ENCODE measurements around the gene UQCRFS1. TPM values are rescaled to one million over a fixed set of nuclear protein-coding genes. Genes with fewer than 3 reads are reported as not detected.
"Not testable (repeated sequence)": the region's sequence is repeated elsewhere in the genome, so short reads cannot be mapped to it uniquely, and the experiment has no call there.

UQCRFS1 gene
- polyA plus RNA-seq, 1 donor = 35.8 TPM

DNA sequence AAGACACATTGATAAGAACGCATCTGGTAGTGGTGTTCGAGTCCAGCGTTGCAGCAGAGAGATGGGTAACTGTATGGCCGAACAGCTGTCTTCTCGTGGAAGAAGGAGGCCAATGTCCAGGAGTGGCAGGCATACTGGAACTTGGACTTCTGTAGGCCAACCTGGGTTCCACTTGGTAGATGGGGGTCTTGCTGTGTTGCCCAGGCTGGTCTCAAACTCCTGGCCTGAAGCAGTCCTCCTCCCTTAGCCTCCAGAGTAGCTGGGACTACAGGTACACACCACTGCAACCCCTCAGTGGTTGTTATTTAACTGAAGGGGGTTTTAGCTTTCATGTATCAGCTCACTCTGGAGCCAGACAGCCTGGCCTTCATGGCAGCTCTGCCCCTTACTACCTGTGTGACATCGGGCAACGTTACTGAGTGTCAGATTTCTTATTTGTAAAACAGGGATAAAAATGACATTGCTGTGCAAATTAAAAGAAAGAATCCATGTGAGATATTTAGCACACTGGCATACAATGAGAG lies 2.4 kb upstream of the UQCRFS1 start:
- no peak for DNase-seq (ENCODE audit: low read depth)

- no peak for DNase-seq (ENCODE audit: low read depth)
These were observed 1.5 kb upstream of the UQCRFS1 start for GRCh38 chr19:29214411-29214810.

DNA sequence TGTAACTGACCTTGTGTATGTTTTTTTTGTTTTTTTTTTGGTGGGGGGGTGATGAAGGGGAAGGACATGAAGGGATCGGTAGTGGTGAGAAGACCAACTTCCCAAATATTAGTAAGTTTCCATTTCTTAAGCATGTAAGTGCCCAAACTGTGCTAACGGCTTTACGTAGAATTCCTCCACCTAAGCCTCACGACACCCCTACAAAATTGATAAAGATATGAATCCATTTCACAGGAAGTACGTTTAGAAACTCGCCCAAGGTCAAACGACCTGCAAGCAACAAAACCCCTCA lies 649 bp downstream of the UQCRFS1 start:
- no peak for DNase-seq (ENCODE audit: low read depth)

DNA sequence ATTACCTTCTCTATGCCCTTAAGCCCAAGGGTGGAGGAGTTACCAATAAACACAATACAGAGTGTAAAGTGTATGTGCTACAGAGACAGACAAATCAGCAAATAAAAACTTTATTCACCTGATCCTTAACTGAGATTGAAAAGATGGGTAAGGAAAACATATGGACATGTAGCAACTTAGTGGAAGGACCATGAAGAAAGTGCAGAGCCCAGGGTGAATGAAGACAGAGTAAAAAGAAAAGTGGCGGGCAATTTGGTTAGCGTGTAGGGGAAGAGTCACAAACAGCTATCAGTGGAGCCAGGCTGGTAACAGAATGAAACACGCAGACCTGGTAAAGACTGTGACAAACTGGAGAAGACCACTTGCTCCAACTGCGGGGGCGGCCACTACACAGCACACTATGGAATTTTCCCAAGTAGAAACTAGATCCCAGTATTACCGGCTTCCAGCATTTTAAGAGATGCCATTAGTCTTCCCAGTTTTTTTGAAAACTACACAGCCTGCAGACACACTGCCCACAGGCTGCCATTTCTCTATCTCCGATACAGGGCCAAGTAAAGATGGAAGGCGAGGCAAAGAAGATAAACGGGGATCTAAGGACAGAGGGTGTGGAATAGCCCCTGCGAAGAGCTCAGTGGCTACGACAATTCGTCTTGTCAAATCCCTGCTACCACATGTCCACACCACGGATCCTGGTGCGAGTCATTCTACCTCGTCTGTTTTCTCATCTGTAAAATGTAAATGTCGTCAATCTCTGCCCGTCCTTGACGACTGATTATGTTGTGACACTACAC lies 1.2 kb downstream of the UQCRFS1 start:
- no peak for DNase-seq (ENCODE audit: low read depth)

DNA sequence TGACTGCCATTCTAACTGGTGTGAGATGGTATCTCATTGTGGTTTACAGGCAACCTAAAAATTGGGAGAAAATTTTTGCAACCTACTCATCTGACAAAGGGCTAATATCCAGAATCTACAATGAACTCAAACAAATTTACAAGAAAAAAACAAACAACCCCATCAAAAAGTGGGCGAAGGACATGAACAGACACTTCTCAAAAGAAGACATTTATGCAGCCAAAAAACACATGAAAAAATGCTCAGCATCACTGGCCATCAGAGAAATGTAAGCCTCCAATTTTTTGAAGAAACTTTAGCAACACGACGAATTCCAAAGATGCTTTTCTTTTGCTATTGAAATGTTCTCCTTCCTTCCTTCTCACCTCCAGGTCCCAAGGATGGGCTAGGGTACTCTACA lies 1.9 kb downstream of the UQCRFS1 start:
- not testable (repeated sequence) for DNase-seq (ENCODE audit: low read depth)

GRCh38 chr19:29210502-29210901 lies 2.4 kb downstream of the UQCRFS1 start:
- not testable (repeated sequence) for DNase-seq (ENCODE audit: low read depth)

DNA sequence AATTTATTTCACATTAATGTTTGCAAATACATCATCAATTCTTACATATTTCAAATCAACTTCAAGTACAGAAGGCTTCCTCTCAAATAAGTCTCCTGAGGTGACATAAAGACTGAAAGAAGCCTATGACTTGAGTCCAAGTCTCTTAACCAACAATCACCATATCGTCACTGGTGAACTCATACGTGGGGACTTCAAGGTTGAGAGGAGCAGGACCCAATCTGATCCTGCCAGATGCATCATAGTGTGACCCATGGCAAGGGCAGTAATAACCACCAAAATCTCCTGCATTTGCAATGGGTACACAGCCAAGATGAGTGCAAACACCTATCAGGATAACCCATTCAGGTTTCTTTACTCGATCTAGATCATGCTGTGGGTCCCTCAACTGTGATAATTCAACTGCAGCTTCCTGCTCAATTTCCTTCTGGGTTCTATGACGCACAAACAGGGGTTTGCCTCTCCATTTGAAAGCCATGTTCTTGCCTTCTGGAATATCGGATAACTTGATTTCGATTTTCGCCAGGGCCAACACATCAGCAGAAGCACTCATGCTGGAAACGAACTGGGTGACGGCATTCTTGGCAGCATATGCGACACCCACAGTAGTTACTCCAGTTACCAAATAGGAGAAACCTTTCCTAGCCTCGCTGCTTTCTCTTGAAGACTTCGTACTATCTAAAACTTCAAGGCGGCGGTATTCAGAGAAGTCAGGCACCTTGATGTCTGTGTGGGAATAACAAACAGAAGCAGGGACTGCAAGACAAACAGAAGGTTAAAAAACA lies 5.4 kb downstream of the UQCRFS1 start:
- DNase-seq (ENCODE audit: low read depth) = not testable (repeated sequence)

DNA sequence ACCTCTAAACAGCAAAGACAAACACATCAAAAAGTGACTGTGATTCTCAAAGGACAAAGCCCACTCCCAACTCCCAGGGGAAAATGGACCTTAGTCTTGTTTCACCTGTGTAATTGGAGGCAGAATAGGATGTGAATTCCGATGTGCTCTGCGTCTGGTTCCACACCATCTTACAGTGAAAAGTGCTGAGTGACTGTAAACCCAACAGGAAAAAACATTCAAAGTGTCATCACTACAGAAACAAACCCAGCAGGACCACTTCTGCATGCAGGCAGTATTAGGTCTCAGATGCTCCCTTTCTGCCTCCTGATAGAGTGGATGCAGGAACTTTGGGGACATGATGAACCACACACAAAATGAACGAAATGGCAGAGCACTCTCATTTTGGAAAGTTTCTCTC lies 6.5 kb downstream of the UQCRFS1 start:
- DNase-seq (ENCODE audit: low read depth) = no peak

GRCh38 chr19:29202281-29202680 lies 10.7 kb downstream of the UQCRFS1 start:
- DNase-seq (ENCODE audit: low read depth) = no peak

- DNase-seq (ENCODE audit: low read depth) = no peak
These were observed 11.1 kb downstream of the UQCRFS1 start for GRCh38 chr19:29201855-29202254.

DNA sequence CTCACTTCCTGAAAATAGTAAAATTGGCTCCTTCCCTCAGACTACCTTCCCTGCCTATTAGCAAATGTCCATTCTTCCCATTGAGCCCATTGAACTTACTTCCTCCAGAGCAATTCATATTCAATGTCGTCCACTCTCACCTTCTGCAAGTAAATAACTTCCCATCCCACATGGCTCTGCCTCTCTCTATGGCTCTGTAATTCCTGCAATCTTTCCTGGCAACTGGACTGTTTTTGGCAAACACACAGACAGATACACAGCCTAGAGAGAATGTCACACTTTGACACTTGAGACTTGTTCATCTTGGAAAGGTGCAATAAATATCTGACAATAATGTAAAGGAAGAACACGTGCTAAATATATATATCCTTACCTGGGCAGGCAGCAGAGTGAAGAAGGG lies 18.3 kb downstream of the UQCRFS1 start:
- no peak for DNase-seq (ENCODE audit: low read depth)

DNA sequence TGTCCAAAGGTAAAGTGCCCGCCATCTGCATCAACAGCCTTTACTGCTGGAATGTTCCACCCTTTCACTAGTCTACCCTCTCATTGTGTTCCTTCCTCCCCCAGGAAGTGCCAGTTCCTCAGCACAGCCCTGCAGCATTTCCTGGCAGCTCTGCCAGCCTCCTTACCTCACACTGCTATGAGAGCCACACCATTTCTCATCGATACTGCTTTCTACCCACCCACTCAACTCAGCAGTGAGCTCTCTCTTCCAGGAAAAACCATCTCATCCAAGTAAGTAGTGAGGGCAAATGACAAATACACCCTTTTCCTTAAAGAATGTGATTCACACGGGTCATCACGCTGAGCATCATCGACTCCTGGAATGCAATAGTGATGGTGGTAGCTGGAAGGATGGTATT lies 19.8 kb downstream of the UQCRFS1 start:
- no peak for DNase-seq (ENCODE audit: low read depth)

- no peak for DNase-seq (ENCODE audit: low read depth)
These were observed 21.9 kb downstream of the UQCRFS1 start for GRCh38 chr19:29191005-29191404.

DNA sequence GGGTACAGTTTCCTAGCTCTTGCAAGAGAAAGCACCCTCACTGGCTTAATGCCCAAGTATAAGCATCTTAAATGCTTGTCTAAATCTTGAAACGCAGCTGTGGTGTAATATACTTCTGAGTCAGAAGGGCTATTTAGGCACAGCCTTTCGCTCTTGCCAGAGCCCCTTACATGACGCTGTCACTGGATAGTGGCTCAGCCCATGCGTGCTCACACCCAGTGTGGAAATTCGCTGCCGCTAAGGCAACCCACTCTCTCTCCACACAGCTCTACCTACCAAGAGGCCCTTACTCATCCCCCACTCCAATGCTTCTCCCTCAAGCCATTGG lies 24.0 kb downstream of the UQCRFS1 start:
- no peak for DNase-seq (ENCODE audit: low read depth)

GRCh38 chr19:29188289-29189032 lies 24.5 kb downstream of the UQCRFS1 start:
- DNase-seq (ENCODE audit: low read depth) = no peak

DNA sequence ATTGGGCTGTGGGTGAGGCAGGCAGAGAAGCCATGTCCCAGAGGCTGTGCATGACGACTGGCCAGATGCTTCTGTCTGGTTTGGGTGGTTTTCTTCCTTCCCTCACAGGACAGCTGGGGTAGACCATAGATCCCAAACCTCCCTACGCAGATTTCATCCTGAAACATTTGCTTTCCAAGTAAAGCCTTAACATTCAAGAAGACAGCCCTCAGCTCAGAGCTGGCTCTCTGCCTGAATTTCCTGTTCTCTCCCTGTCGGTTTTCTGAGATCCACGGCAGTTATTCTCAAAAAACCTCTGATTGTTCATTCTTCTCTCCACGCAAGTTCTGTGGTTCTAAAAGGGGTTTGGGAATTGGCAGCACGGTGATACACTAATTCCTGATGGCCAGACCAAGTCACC lies 25.3 kb downstream of the UQCRFS1 start:
- no peak for DNase-seq (ENCODE audit: low read depth)

DNA sequence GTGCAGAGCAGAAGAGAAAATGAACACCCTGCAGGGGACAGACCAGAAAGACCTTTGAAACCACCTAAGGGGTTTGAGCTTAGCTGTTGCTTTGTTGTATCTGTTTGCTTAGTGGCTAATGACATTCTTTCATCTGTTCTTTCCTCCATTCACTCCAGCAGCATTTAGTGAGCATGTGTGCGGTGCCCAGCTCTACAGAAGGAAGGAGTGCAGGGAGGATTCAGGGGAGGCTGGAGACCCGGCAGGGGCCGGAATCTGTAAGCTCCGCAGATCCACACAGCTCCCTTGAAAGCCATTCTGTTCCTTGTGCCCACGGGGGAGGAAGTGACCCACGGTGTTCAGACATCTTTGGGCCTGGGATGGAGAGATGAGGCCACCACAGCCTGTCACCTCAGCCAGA lies 27.5 kb downstream of the UQCRFS1 start:
- DNase-seq (ENCODE audit: low read depth) = no peak

DNA sequence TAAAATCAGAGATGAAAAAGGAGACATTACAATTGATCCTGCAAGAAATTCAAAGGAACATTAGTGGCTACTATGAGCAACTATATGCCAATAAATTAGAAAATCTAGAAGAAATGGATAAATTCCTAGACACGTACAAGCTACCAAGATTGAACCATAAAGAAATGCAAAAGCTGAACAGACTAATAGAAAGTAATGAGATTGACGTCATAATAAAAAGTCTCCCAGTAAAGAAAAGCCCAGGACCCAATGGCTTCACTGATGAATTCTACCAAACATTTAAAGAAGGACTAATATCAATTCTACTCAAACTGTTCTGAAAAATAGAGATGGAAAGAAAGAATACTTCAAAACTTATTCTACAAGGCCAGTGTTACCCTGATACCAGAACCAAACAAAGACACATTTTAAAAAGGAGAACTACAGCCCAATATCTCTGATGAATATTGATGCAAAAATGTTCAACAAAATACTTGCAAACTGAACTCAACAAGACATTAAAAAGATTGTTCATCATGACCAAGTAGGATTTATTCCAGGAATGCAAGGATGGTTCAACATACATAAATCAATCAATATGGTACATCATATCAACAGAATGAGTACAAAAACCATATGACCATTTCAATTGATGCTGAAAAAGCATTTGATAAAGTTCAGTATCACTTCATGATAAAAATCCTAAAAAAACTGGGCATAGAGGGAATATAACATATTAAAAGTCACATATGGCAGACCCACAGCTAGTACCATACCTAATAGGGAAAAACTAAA lies 35.8 kb downstream of the UQCRFS1 start:
- no peak for DNase-seq (ENCODE audit: low read depth)

GRCh38 chr19:29173896-29174295 lies 39.1 kb downstream of the UQCRFS1 start:
- no peak for DNase-seq (ENCODE audit: low read depth)

DNA sequence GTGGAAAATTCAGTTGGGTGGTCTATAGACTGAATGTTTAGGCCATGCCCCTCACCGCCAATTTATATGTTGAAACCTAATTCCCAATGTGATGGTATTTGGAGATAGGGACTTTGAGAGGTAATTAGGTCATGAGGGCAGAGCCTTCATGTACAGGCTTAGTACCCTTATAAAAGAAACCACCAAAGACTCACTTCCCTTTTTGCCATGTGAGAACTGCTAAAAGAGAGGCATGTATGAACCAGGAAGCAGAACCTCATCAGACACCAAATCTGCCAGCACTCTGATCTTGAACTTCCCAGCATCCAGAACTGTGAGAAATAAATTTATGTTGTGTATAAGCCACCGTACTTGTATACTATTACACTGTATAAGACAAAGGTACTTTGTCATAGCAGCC lies 40.6 kb downstream of the UQCRFS1 start:
- DNase-seq (ENCODE audit: low read depth) = no peak

DNA sequence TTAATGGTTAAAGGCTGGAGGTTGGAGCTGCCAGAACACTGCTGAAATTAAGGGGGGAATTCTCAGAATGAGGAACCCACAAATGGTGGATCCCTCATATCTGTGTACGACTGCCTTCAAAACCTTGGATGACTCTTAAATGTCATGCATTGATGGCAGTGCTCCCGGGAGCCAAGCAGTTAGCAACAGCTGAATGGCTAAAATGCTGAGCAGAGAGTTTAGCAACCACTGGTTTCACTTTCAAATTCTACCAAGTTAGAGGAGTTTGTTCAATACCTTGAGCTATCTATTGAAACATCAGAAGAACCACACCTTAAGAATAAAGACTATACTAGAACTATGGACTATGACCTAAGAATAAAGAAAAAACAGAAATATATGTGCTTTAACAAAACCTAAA lies 41.4 kb downstream of the UQCRFS1 start:
- DNase-seq (ENCODE audit: low read depth) = no peak

- no peak for DNase-seq (ENCODE audit: low read depth)
These were observed 42.4 kb downstream of the UQCRFS1 start for GRCh38 chr19:29170554-29170953.
